ENCODE measurements around the gene DNAJC2. TPM values are rescaled to one million over a fixed set of nuclear protein-coding genes. Genes with fewer than 3 reads are reported as not detected.

The DNAJC2 gene
- total RNA-seq, 1 experiment from 2014 or later = 71.6 TPM

DNA sequence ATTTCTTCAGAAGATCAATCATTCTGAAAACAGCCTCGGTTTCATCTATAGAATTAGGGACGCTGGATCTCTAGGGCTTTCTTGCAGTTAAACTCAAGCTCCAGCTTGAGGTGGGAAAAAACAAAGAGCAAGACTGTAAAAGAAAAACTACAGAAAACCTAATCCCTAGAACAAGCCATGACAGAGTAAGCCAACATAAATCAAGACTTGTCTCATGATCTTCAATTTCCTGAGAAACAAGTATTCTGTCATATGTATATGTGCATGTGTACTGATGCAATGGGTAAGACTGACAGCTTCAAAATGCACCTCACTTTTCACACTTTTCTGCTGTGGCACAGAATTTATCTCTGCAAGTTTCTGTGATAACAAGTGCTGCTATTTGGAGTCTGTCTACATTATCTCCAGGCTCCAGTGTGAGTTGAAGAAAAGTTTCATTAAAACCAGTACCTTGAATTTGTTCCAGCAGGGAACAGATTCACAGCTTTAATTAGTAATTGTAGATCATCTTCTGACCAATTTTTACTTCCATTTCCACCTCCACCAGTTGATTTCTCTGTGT lies 28.1 kb downstream of the DNAJC2 start:
- TF ChIP-seq, protein P1, sequence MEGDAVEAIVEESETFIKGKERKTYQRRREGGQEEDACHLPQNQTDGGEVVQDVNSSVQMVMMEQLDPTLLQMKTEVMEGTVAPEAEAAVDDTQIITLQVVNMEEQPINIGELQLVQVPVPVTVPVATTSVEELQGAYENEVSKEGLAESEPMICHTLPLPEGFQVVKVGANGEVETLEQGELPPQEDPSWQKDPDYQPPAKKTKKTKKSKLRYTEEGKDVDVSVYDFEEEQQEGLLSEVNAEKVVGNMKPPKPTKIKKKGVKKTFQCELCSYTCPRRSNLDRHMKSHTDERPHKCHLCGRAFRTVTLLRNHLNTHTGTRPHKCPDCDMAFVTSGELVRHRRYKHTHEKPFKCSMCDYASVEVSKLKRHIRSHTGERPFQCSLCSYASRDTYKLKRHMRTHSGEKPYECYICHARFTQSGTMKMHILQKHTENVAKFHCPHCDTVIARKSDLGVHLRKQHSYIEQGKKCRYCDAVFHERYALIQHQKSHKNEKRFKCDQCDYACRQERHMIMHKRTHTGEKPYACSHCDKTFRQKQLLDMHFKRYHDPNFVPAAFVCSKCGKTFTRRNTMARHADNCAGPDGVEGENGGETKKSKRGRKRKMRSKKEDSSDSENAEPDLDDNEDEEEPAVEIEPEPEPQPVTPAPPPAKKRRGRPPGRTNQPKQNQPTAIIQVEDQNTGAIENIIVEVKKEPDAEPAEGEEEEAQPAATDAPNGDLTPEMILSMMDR (IDR thresholded peaks at IDR 0.05; ENCODE audit: insufficient read depth in 1 of 2, low read depth in 1 of 2, low read length in 1 of 2, severe bottlenecking in 1 of 2, unreplicated experiment in 1 of 2) = no peak
- Histone ChIP-seq H3K4me1 (no peaks in the 10 kb centered on the region), H3K36me3 (ENCODE audit: control insufficient read depth, insufficient read depth, low read length) (peaks cover 3% of the 10 kb centered on the region; the same call in 1 of the 2 replicates), H3K9me3 (no peaks in the 10 kb centered on the region), H3K4me3 (ENCODE audit: low read depth, low read length) (no peak overlapping the region), H3K27me3 (replicated peaks; ENCODE audit: control insufficient read depth, insufficient read depth, low read length) (no peaks in the 10 kb centered on the region)
- no TSS peak for BruUV-seq (replicated peaks)
- Mint-ChIP-seq H3K36me3 (ENCODE audit: insufficient read depth, unreplicated experiment) (peaks cover 94% of the 10 kb centered on the region), H3K27me3 (ENCODE audit: insufficient read depth, unreplicated experiment) (no peaks in the 10 kb centered on the region), H3K4me3 (ENCODE audit: unreplicated experiment) (no peak overlapping the region), H3K27ac (ENCODE audit: unreplicated experiment) (no peak overlapping the region), H3K9me3 (ENCODE audit: unreplicated experiment) (no peaks in the 10 kb centered on the region), H3K4me1 (ENCODE audit: low read depth, unreplicated experiment) (no peaks in the 10 kb centered on the region)
- ChIA-PET CTCF (interaction anchor here (0.7 kb wide), 1 partner anchor 909 kb away, joined by 3 read pairs; no protein-coding TSS in a partner anchor), POLR2A (no interaction called here)
- DNase-seq = no peak
- intact Hi-C loops (cut with micrococcal nuclease; ENCODE audit: unreplicated experiment) = no loop called here

GRCh38 chr7:103314852-103315251 lies 29.7 kb downstream of the DNAJC2 start:
- POLR2A ChIA-PET = no interaction called here

DNA sequence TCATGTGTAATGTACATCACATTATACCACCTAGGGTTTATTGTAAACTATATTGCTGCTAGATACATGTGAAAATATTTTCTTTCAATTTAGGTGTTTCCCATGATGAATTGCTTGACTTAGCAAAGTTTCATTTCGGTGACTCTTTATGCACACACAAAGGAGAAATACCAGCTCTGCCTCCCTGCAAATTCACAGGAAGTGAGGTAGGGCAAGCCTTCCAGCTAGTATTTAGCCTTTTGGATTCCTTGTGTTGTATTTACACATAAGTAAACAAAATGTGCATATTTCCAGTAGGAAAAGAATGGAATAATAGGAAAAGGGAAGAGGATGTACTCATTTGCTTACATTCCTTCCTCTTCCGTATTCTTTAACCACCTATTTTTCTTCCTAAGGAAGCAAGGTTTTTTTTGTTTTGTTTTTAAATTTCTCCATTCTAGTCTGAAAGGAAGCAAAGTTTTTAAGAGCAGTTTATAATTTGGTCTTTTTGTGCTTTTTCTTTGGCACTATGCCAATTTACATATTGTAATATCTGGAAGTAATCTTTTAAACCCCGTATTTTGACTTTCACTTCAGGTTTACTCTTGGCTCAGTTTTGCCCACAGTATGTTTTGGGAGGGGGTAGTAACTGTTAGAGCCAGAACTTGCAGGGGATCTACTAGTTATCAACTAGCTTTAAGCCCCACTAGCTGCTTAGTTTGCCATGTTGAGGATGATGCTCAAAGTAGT lies 36.9 kb downstream of the DNAJC2 start:
- CTCF ChIA-PET = no interaction called here
- no peaks in the 10 kb centered on the region for H3K9me3 Mint-ChIP-seq (ENCODE audit: unreplicated experiment)
- Histone ChIP-seq H3K36me3 (ENCODE audit: control insufficient read depth, insufficient read depth, low read length) (no peaks in the 10 kb centered on the region), H3K9me3 (no peaks in the 10 kb centered on the region), H3K4me1 (no peaks in the 10 kb centered on the region), H3K27me3 (replicated peaks; ENCODE audit: control insufficient read depth, insufficient read depth, low read length) (no peaks in the 10 kb centered on the region), H3K4me3 (ENCODE audit: low read depth, low read length) (no peak overlapping the region)
- DNase-seq = no peak
- no peaks in the 10 kb centered on the region for H3K27me3 Mint-ChIP-seq (ENCODE audit: insufficient read depth, unreplicated experiment)
- intact Hi-C loops (cut with micrococcal nuclease; ENCODE audit: unreplicated experiment) = no loop called here
- H3K36me3 Mint-ChIP-seq (ENCODE audit: insufficient read depth, unreplicated experiment) = peaks cover 90% of the 10 kb centered on the region
- no TSS peak for BruUV-seq (replicated peaks)
- POLR2A ChIA-PET = no interaction called here
- H3K27ac Mint-ChIP-seq (ENCODE audit: unreplicated experiment) = no peak overlapping the region
- H3K4me1 Mint-ChIP-seq (ENCODE audit: low read depth, unreplicated experiment) = no peaks in the 10 kb centered on the region
- H3K4me3 Mint-ChIP-seq (ENCODE audit: unreplicated experiment) = no peak overlapping the region
- TF ChIP-seq, protein P1 (IDR thresholded peaks at IDR 0.05; ENCODE audit: insufficient read depth in 1 of 2, low read depth in 1 of 2, low read length in 1 of 2, severe bottlenecking in 1 of 2, unreplicated experiment in 1 of 2) = no peak

More at GRCh38 chr7:103314852-103315251, 29.7 kb downstream of the DNAJC2 start:
- Histone ChIP-seq H3K4me3 (ENCODE audit: low read depth, low read length) (no peak overlapping the region), H3K27me3 (replicated peaks; ENCODE audit: control insufficient read depth, insufficient read depth, low read length) (no peaks in the 10 kb centered on the region), H3K9me3 (no peaks in the 10 kb centered on the region), H3K4me1 (no peaks in the 10 kb centered on the region), H3K36me3 (ENCODE audit: control insufficient read depth, insufficient read depth, low read length) (peaks cover 3% of the 10 kb centered on the region; the same call in 1 of the 2 replicates)
- TF ChIP-seq, protein P1 (IDR thresholded peaks at IDR 0.05; ENCODE audit: insufficient read depth in 1 of 2, low read depth in 1 of 2, low read length in 1 of 2, severe bottlenecking in 1 of 2, unreplicated experiment in 1 of 2) = no peak
- Mint-ChIP-seq H3K4me1 (ENCODE audit: low read depth, unreplicated experiment) (no peaks in the 10 kb centered on the region), H3K36me3 (ENCODE audit: insufficient read depth, unreplicated experiment) (peaks cover 94% of the 10 kb centered on the region), H3K9me3 (ENCODE audit: unreplicated experiment) (no peaks in the 10 kb centered on the region), H3K27ac (ENCODE audit: unreplicated experiment) (no peak overlapping the region), H3K4me3 (ENCODE audit: unreplicated experiment) (no peak overlapping the region), H3K27me3 (ENCODE audit: insufficient read depth, unreplicated experiment) (no peaks in the 10 kb centered on the region)
- no TSS peak for BruUV-seq (replicated peaks)
- intact Hi-C loops (cut with micrococcal nuclease; ENCODE audit: unreplicated experiment) = no loop called here
- CTCF ChIA-PET = no interaction called here
- DNase-seq = no peak
